H9 (cell line): ENCODE results near the gene ATF5. TPM values are rescaled to one million over a fixed set of nuclear protein-coding genes. Genes with fewer than 3 reads are reported as not detected.
A peak's percentile ranks its signal among the peaks of the same experiment; 100 is the strongest.

Source experiments
- DNase-seq: peaks from one replicate; pipeline ENCODE4 v3.0.0-alpha.2; 2017
- H2AFZ ChIP-seq: one replicate; pipeline ENCODE4 v1.6.1; 2013; ENCODE audit warnings: mild to moderate bottlenecking, low read length, control low read depth, moderate library complexity
- H2AK5ac ChIP-seq: 2 replicates; pipeline ENCODE4 v1.6.1; 2013; ENCODE audit warnings: low read length, control low read depth, mixed read lengths; ENCODE audit not compliant: insufficient read length
- H2BK120ac ChIP-seq: one replicate; pipeline ENCODE4 v1.6.1; 2013; ENCODE audit warnings: low read depth, mild to moderate bottlenecking, low read length, control low read depth, inconsistent platforms; ENCODE audit not compliant: poor library complexity, severe bottlenecking
- H2BK12ac ChIP-seq: 2 replicates; pipeline ENCODE4 v1.6.1; 2013; ENCODE audit warnings: low read length, control low read depth, mixed read lengths, low read depth; ENCODE audit not compliant: insufficient read length
- H2BK15ac ChIP-seq: 2 replicates; pipeline ENCODE4 v1.6.1; 2013; ENCODE audit warnings: low read depth, low read length, control low read depth
- H2BK20ac ChIP-seq: one replicate; pipeline ENCODE4 v1.6.1; 2013; ENCODE audit warnings: low read depth, mild to moderate bottlenecking, low read length, control low read depth, inconsistent platforms; ENCODE audit not compliant: poor library complexity, severe bottlenecking
- H2BK5ac ChIP-seq: 2 replicates; pipeline ENCODE4 v1.6.1; 2013; ENCODE audit warnings: low read length, control low read depth, mixed read lengths; ENCODE audit not compliant: insufficient read length
- H3K14ac ChIP-seq: 2 replicates; pipeline ENCODE4 v1.6.1; 2013; ENCODE audit warnings: low read length, control low read depth; ENCODE audit not compliant: insufficient read depth
- H3K18ac ChIP-seq: 2 replicates; pipeline ENCODE4 v1.6.1; 2013; ENCODE audit warnings: low read depth, mild to moderate bottlenecking, mixed read lengths, low read length, control low read depth; ENCODE audit not compliant: insufficient read length
- H3K23ac ChIP-seq: 2 replicates; pipeline ENCODE4 v1.6.1; 2013; ENCODE audit warnings: low read length, control low read depth, mixed read lengths, low read depth; ENCODE audit not compliant: insufficient read length
- H3K23me2 ChIP-seq: 2 replicates; pipeline ENCODE4 v1.6.1; 2013; ENCODE audit warnings: low read depth, mild to moderate bottlenecking, mixed read lengths, low read length, control low read depth; ENCODE audit not compliant: insufficient read length, poor library complexity, severe bottlenecking
- H3K27ac ChIP-seq: 2 replicates; pipeline ENCODE4 v1.5.1; 2013; ENCODE audit warnings: low read length, control low read depth, mixed read lengths, low read depth; ENCODE audit not compliant: insufficient read length
- H3K27me3 ChIP-seq: 2 replicates; pipeline ENCODE4 v1.6.1; 2013; ENCODE audit warnings: low read length, control low read depth, inconsistent platforms; ENCODE audit not compliant: insufficient read depth
- H3K4ac ChIP-seq: 2 replicates; pipeline ENCODE4 v1.6.1; 2013; ENCODE audit warnings: low read depth, mild to moderate bottlenecking, control low read depth, inconsistent platforms, low read length, moderate library complexity
- H3K4me1 ChIP-seq: 2 replicates; pipeline ENCODE4 v1.6.1; 2013; ENCODE audit warnings: low read length, control low read depth, inconsistent platforms; ENCODE audit not compliant: insufficient read depth
- H3K4me2 ChIP-seq: 2 replicates; pipeline ENCODE4 v1.6.1; 2013; ENCODE audit warnings: low read length, control low read depth, mixed read lengths; ENCODE audit not compliant: insufficient read length, insufficient read depth
- H3K56ac ChIP-seq: 2 replicates; pipeline ENCODE4 v1.6.1; 2013; ENCODE audit warnings: low read depth, mild to moderate bottlenecking, mixed read lengths, low read length, control low read depth; ENCODE audit not compliant: insufficient read length
- H3K79me1 ChIP-seq: 2 replicates; pipeline ENCODE4 v1.6.1; 2013; ENCODE audit warnings: low read depth, mild to moderate bottlenecking, moderate library complexity, low read length, control low read depth, inconsistent platforms; ENCODE audit not compliant: insufficient read depth, poor library complexity, severe bottlenecking
- H3K79me2 ChIP-seq: 2 replicates; pipeline ENCODE4 v1.6.1; 2013; ENCODE audit warnings: low read length, control low read depth, inconsistent platforms; ENCODE audit not compliant: insufficient read depth
- H3K9ac ChIP-seq: 2 replicates; pipeline ENCODE4 v1.6.1; 2013; ENCODE audit warnings: low read length, control low read depth, mixed read lengths; ENCODE audit not compliant: insufficient read length; ENCODE audit errors: extremely low read depth
- H3K9me3 ChIP-seq: one replicate; pipeline ENCODE4 v1.6.1; 2013; ENCODE audit warnings: low read depth, low read length, inconsistent platforms; ENCODE audit not compliant: control insufficient read depth
- H3T11ph ChIP-seq: one replicate; pipeline ENCODE4 v1.6.1; 2013; ENCODE audit warnings: mild to moderate bottlenecking, low read length, control low read depth, inconsistent platforms
- H4K20me1 ChIP-seq: one replicate; pipeline ENCODE4 v1.6.1; 2013; ENCODE audit not compliant: control insufficient read depth, insufficient read length, insufficient read depth
- H4K5ac ChIP-seq: 2 replicates; pipeline ENCODE4 v1.6.1; 2013; ENCODE audit warnings: low read depth, mild to moderate bottlenecking, mixed read lengths, low read length, control low read depth; ENCODE audit not compliant: insufficient read length
- H4K8ac ChIP-seq: replicated peaks from 2 replicates; pipeline ENCODE4 v1.6.1; 2013; ENCODE audit warnings: low read length, control low read depth, mixed read lengths, low read depth; ENCODE audit not compliant: insufficient read length
- H4K91ac ChIP-seq: 2 replicates; pipeline ENCODE4 v1.6.1; 2013; ENCODE audit warnings: low read depth, mild to moderate bottlenecking, moderate library complexity, mixed read lengths, low read length, control low read depth; ENCODE audit not compliant: insufficient read length
- H3K27ac Mint-ChIP-seq, 3 experiments: 2 replicates in 2 of 3; 3 replicates in 1 of 3; pipeline ENCODE4 v1.8.0; 2020 to 2021; ENCODE audit warnings: mixed read lengths in 3 of 3, mild to moderate bottlenecking in 1 of 3, moderate library complexity in 1 of 3
- H3K27me3 Mint-ChIP-seq: 2 replicates; pipeline ENCODE4 v1.8.0; 2021; ENCODE audit warnings: low read depth, mild to moderate bottlenecking, moderate library complexity, mixed read lengths
- H3K36me3 Mint-ChIP-seq, 3 experiments: 2 replicates in 2 of 3; 3 replicates in 1 of 3; pipeline ENCODE4 v1.8.0; 2020 to 2021; ENCODE audit warnings: low read depth in 3 of 3, mixed read lengths in 3 of 3; ENCODE audit not compliant: insufficient read depth in 1 of 3
- H3K4me1 Mint-ChIP-seq, 2 experiments: 2 replicates each; pipeline ENCODE4 v1.8.0; 2020; ENCODE audit warnings: mixed read lengths in 2 of 2
- H3K4me3 Mint-ChIP-seq, 2 experiments: 2 replicates in 1 of 2; 3 replicates in 1 of 2; pipeline ENCODE4 v1.8.0; 2020 to 2021; ENCODE audit warnings: mild to moderate bottlenecking in 2 of 2, mixed read lengths in 2 of 2, moderate library complexity in 1 of 2
- H3K9me3 Mint-ChIP-seq, 2 experiments: 2 replicates in 1 of 2; 3 replicates in 1 of 2; pipeline ENCODE4 v1.8.0; 2020; ENCODE audit warnings: mild to moderate bottlenecking in 2 of 2, mixed read lengths in 2 of 2, moderate library complexity in 1 of 2
- WGBS: extraction: QIAGEN DNeasy Blood & Tissue Kit; methylation state at CpG from one replicate; pipeline ENCODE4 v1.1.7; 2013; ENCODE audit warnings: missing lambda C conversion rate, low lambda C conversion rate, mixed read lengths; ENCODE audit not compliant: insufficient read length; ENCODE audit errors: extremely low coverage; 5-methylcytosine and 5-hydroxymethylcytosine counted together
- total RNA-seq: library from RNA; stranded (reverse); gene quantifications from 2 replicates; pipeline ENCODE4 v1.2.1, GENCODE V29; 2021
- TF ChIP-seq, protein P1 (sequence below): fragments of 200-600 bp; sonication (generic); conservative IDR thresholded peaks from 3 replicates; pipeline ENCODE4 v1.8.0; 2021; ENCODE audit warnings: antibody characterized with exemption, mild to moderate bottlenecking

ATF5 gene
- total RNA-seq, 1 experiment from 2014 or later = 18.5 TPM

- Histone ChIP-seq H3K23ac (no peak overlapping the region), H2AFZ (no peak overlapping the region), H2BK12ac (no peak overlapping the region), H4K5ac (no peak overlapping the region), H3K9me3 (no peaks in the 10 kb centered on the region), H3K27me3 (no peaks in the 10 kb centered on the region), H3K4me2 (peak overlapping the region; percentile 78), H2AK5ac (no peak overlapping the region), H2BK120ac (no peak overlapping the region), H3K18ac (no peak overlapping the region), H3K14ac (no peak overlapping the region), H2BK20ac (no peak overlapping the region), H3K4ac (no peak overlapping the region), H3K79me2 (no peaks in the 10 kb centered on the region; the same call in 1 of the 2 replicates), H3K27ac (no peak overlapping the region), H4K91ac (no peak overlapping the region), H3K23me2 (peaks cover 11% of the 10 kb centered on the region), H3K9ac (no peak overlapping the region), H2BK15ac (no peak overlapping the region), H3K79me1 (no peaks in the 10 kb centered on the region), H3K4me1 (no peaks in the 10 kb centered on the region), H3K56ac (no peak overlapping the region), H4K8ac (no peak overlapping the region), H3T11ph (no peak overlapping the region), H4K20me1 (no peaks in the 10 kb centered on the region), H2BK5ac (no peak overlapping the region)
- Mint-ChIP-seq H3K36me3 (peaks cover 43 to 54% (median 54%) of the 10 kb centered on the region in 3 experiments), H3K4me3 (no peak overlapping the region), H3K27me3 (no peaks in the 10 kb centered on the region), H3K9me3 (no peaks in the 10 kb centered on the region), H3K27ac (peak overlapping the region in 1 of 3 experiments; percentile 63; a peak in 2 of 7 replicates), H3K4me1 (peaks cover 18 to 28% of the 10 kb centered on the region in 2 experiments)
- WGBS = no CpG with 5 or more reads among the region's 12 CpGs
- TF ChIP-seq, protein P1, sequence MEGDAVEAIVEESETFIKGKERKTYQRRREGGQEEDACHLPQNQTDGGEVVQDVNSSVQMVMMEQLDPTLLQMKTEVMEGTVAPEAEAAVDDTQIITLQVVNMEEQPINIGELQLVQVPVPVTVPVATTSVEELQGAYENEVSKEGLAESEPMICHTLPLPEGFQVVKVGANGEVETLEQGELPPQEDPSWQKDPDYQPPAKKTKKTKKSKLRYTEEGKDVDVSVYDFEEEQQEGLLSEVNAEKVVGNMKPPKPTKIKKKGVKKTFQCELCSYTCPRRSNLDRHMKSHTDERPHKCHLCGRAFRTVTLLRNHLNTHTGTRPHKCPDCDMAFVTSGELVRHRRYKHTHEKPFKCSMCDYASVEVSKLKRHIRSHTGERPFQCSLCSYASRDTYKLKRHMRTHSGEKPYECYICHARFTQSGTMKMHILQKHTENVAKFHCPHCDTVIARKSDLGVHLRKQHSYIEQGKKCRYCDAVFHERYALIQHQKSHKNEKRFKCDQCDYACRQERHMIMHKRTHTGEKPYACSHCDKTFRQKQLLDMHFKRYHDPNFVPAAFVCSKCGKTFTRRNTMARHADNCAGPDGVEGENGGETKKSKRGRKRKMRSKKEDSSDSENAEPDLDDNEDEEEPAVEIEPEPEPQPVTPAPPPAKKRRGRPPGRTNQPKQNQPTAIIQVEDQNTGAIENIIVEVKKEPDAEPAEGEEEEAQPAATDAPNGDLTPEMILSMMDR = no peak
- DNase-seq = no peak
These were observed 49.6 kb upstream of the ATF5 start for GRCh38 chr19:49879243-49879963.
